Activated naive CD8-positive, alpha-beta T cell treated with anti-CD3 and anti-CD28 coated beads, Interleukin-2, amount 50 U/mL, for 16 hours (primary cell): ENCODE data around the gene DIP2C.

ENCODE experiments used
- DNase-seq: peaks from one replicate; pipeline ENCODE4 v3.0.0-alpha.2; 2020; ENCODE audit warnings: low read depth, low spot score

The DIP2C gene

DNA sequence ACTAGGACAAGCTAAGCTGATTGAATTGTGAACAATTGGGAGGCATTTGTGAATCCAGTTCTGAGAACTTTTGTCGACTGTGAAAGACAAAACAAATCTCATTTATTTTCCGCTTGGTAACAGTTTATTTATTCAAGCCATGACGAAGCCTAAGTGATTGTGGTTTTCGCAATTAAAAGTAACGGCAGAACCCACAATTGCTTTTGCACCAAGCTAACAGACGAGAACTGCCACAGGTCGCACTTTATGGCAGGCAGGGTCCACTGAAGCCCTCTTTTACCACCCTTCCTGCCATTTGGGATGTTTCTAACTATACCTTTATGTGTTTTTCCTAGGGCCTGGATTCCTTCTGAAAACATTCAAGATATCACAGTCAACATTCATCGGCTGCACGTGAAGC is 443.0 kb downstream of the DIP2C start:
- DNase-seq: no peak

DNA sequence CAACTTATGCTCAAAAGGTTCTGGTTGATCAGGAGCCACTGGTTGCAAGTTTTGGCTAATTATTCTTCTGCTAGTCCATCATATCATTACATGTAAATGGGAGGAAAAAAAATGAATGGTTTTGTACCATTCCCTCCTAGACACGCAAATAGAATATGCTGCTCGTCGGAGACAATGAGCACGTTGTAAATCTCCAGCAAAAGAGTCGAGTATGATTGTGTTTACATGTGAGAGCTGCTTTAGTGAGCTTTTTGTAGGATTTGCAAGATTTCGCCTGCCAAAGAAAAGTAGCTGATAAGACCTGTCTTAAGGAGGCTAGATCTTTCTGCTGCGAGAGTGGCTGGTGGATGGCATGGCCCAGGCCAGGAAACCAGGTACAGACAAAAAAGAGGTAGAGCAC is 445.2 kb downstream of the DIP2C start:
- DNase-seq: no peak

DNA sequence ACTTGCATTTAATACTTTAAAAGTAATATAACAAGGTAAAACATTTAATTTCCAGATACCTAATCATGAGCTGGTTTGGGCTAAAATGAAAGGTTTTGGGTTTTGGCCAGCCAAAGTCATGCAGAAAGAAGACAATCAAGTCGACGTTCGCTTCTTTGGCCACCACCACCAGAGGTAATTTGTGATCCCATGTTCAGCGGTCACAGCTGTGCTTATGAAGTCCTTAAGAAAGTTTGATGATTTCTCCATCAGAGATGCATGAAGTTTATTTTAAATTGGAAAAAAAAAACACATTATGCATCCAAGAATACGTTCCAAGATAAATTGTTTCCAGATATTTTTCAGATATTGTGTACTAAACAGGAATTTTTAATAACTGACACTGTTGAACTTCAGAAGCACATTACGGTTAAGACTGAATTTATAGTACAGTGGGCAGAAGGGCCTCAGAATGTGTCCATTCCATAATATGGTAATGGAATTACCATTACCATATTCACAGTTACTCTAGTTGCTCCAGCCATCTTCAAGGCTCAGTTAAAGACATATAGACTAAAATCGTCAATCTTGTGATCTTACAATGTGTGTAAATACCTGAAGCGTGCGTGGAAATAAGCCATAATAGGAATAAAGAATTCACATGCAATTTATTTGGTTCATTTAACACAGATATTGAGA is 447.4 kb downstream of the DIP2C start:
- DNase-seq: no peak

DNA sequence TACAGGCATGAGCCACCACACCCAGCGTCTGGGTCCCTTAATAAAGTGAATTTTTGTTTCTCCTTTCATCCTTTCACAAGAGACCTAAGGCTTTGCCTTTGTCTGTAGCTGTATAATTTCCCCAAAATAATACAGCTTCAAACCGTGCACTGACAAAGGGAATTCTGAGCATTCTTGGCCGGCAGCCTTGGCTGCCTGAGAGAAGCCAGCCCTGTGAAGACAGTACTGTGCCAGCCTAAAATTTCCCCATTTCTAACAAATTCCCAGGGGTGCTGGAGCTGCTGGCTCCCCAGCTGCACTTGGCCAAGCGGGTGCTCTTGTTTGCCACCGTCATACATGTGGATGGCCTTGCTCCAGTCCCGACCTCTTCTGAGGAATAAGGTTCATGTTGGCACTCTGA is 448.0 kb downstream of the DIP2C start:
- no peak for DNase-seq

DNA sequence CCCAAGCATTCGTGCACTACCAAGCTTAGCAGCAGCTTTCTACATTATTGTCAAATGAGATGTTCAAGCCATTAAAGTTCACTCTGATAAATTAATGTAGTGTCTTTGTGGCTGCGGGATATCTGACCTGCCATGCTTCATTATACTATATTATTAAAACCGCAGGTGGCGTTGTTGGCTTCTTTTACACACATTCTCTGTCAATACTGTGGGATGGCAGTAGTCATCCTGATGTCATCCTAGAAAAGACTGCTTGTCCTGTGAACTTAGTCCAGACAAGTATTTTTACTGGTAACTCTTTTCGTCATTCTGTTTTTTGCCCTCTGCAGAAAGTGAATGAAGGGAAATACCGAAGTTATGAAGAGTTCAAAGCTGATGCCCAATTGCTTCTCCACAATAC is 450.4 kb downstream of the DIP2C start:
- no peak for DNase-seq

DNA sequence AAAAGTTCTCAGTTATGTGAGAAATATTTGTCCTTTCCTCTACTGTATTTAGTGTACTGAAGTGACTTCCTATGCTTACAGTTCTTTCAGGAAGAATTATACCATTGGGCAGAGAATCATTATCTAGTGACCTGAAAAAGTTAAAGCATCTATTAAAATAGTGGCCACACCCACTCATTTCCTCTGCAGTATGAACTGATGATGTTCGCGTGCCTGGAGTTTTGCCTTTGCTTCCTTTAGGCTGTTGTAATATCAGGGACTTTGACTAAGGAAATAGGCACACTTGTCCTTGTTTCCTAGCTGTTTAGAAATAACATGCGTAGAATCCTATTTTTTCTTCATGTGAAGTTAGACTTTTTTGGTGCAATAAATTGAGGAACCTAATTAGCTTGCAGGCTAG is 453.6 kb downstream of the DIP2C start:
- DNase-seq: no peak

DNA sequence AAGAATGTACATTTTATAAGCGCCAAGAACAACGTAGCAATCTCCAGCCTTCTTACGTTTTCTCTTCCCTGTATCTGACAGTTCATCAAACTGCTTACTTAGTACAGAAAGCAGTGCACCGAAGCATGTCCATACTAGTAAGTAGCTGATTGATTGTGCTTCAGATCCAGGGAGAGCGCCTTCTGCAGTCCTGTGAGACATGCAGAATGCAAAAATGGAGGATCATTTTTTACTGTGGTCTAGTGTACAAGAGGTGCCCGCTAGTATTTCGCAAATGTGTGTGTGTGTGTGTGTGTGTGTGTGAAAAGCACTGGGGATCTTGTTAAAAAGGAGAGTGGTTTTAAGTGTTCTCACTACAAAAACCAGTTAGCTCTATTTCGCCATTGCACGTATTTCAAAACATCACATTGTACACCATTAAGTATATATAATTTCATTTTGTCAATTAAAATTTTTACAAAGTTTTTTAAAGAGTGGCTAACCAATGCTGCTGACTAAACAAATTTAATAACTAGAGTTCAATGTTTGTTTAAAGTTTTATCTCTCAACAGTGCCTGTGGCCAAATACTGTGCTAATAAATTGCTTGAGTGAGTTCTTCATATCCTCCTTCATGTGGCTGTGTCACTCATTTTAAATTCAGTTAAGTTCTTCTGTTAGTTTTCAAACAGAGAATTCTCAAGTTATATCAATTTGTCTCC is 454.6 kb downstream of the DIP2C start:
- DNase-seq: no peak

DNA sequence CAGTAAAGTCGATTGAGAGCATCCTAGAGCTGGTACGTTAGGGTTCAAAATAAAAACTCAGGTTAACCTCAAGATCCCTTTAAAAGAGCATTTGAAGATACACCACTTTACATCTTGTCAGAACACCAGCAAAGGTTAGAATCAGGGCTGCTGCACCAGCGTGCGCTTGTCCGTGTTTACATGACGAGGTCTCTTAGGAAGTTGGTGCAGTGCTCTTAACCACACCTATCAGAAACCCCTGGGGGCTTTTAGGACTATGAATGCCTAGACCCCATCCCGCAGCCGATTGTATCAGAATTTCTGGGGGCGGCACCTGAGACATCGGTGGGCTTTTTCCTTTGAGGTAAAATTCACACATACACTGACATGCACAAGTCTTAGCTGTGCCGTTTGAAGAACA is 456.6 kb downstream of the DIP2C start:
- no peak for DNase-seq

DNA sequence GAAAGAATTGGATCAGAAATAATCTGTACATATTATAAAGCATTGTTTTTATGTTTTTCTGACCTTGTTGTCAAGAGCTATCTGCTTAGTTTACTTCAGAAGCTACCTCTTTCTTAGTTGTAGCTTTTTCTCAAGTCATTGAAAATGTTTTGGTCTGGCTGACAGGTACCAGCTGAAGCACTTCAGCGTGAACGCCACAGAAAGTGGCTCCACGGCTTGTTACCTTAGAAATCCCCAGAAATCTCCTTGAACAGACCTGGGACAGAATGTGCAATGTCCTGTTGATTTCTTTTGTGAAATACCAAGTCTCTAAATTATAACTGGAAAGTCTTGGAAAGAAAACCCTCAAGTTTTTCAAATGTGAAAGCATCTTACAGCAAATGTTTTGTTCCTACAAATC is 457.4 kb downstream of the DIP2C start:
- no peak for DNase-seq

DNA sequence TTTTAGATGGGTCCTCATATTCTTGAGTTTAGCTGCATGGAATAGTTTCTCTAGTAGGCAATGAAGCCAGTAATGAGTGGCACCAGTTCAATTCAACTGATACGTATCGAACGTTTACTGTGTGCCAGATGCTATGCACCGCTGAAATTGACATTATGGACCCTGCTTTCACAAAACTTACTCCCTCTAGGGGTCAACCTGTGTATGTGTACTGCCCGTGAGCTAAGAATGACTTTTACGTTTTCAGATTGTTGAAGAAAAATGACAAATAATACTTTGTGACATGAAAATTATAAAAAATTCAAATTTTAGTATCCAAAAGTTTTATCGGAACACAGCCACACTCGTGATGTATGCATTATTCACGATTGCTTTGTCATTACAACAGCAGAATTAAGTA is 458.7 kb downstream of the DIP2C start:
- DNase-seq: no peak

DNA sequence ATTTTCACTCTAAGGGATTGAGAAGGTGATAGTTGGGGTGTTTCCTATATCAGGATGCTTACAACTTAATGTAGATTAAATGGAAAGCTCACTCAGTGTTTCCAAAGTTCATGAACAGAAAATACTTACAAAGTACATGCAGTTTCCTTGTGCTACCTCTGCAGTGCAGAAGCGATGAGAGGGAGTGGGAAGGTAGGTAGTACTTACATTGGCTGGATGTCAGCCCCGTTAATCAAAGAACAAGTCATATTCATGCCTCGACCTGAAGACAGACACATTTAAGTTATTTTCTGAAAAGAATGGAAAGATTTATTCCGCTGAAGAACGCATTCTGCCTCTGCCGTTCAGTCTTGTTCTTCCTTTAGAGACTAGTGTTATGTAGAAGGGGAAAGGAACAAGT is 461.1 kb downstream of the DIP2C start:
- no peak for DNase-seq

DNA sequence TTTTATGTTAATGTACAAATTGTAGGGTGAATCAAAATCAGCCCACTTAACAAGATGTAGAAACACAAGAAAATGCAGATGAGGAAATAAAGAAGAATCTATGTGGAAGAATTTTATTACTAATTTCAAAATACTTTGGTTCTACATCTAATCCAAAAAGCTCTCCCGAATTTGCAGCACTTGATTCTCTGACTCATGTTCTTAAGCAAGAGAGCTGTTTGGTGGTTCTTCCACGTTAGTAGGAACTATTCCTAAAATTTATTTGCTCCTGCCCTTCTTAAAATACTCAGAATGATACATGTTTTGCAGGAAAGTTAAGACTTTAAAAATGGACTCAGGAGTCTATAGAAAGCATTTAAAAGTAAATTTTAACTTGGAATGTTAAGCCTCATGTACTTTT is 462.5 kb downstream of the DIP2C start:
- no peak for DNase-seq

DNA sequence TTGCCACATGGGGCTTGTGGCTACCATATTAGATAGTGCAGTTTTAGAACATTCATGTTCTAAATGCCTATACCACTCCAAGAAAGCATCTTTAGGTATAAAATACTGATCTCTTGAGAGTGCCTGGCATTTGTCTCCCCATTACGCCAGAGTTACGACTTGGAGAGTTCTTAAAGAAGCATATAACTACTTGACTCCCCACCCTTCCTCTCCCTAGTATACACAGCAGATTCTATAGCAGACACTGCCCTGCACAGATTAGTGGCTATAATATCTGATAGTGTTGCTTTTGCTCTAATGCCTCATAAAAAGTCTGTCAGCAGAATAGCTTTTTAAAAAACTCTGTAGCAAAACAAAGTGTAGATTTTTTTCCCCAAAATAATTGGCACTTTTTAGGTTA is 463.4 kb downstream of the DIP2C start:
- DNase-seq: no peak

DNA sequence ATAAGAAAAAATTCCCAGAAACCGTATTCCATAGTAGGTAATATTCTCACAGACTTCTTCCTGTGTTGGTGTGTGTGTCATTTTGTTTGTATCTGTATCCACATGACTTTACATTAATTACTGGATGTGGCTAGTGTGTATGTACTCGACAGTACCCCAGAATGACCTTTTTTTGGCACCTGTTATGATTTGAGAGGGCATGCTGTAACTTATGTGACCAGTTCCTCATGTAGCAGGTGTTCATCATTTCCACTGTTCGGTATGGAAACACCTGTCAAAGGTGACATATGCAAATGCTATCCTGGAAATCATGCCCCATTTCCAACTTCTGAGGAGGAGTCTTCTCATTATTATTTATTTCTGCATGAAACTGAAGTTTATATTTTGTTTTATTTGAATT is 464.9 kb downstream of the DIP2C start:
- DNase-seq: no peak
